Ishikawa (cell line): ENCODE measurements around the gene FAM3D.

ENCODE experiments used
- CEBPB ChIP-seq: IDR thresholded peaks from 2 replicates; pipeline ENCODE4 v1.6.1; 2012
- CREB1 ChIP-seq: IDR thresholded peaks from 2 replicates; pipeline ENCODE4 v1.6.1; 2012; ENCODE audit warnings: low read depth
- EP300 ChIP-seq: IDR thresholded peaks from 2 replicates; pipeline ENCODE4 v1.6.1; 2012; ENCODE audit warnings: borderline replicate concordance
- FOXM1 ChIP-seq: IDR thresholded peaks from 2 replicates; pipeline ENCODE4 v1.6.1; 2012; ENCODE audit warnings: low read depth, borderline replicate concordance
- NFIC ChIP-seq: IDR thresholded peaks from 2 replicates; pipeline ENCODE4 v1.6.1; 2012
- RAD21 ChIP-seq: IDR thresholded peaks from 2 replicates; pipeline ENCODE4 v1.6.1; 2012; ENCODE audit warnings: low read depth
- REST ChIP-seq: IDR thresholded peaks from 2 replicates; pipeline ENCODE4 v1.6.1; 2012; ENCODE audit warnings: low read depth, mild to moderate bottlenecking
- TAF1 ChIP-seq: IDR thresholded peaks from 2 replicates; pipeline ENCODE4 v1.6.1; 2012; ENCODE audit warnings: low read depth, mild to moderate bottlenecking
- TCF12 ChIP-seq: IDR thresholded peaks from 2 replicates; pipeline ENCODE4 v1.6.1; 2012; ENCODE audit warnings: low read depth
- TEAD4 ChIP-seq: IDR thresholded peaks from 2 replicates; pipeline ENCODE4 v1.6.1; 2012
- ZBTB7A ChIP-seq: IDR thresholded peaks from 2 replicates; pipeline ENCODE4 v1.6.1; 2012; ENCODE audit warnings: low read depth
- TF ChIP-seq, protein P1 (sequence below): IDR thresholded peaks from 2 replicates; pipeline ENCODE4 v1.6.1; 2012

- no peak for TF ChIP-seq NFIC
- TF ChIP-seq CREB1, result no peak
- TF ChIP-seq RAD21, result no peak
- no peak for TF ChIP-seq TEAD4
- TF ChIP-seq TAF1, result no peak
- no peak for TF ChIP-seq REST
- TF ChIP-seq EP300, result no peak
- TF ChIP-seq, protein P1, sequence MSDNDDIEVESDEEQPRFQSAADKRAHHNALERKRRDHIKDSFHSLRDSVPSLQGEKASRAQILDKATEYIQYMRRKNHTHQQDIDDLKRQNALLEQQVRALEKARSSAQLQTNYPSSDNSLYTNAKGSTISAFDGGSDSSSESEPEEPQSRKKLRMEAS, result no peak
- TF ChIP-seq CEBPB, result no peak
- TF ChIP-seq TCF12, result no peak
- TF ChIP-seq ZBTB7A, result no peak
- no peak for TF ChIP-seq FOXM1
Observed at GRCh38 chr3:58670506-58671135, 4.0 kb upstream of the FAM3D start.
